ENCODE results near the gene ENOPH1.
"Not testable (repeated sequence)": the region's sequence is repeated elsewhere in the genome, so short reads cannot be mapped to it uniquely, and the experiment has no call there.

Gene ENOPH1

DNA sequence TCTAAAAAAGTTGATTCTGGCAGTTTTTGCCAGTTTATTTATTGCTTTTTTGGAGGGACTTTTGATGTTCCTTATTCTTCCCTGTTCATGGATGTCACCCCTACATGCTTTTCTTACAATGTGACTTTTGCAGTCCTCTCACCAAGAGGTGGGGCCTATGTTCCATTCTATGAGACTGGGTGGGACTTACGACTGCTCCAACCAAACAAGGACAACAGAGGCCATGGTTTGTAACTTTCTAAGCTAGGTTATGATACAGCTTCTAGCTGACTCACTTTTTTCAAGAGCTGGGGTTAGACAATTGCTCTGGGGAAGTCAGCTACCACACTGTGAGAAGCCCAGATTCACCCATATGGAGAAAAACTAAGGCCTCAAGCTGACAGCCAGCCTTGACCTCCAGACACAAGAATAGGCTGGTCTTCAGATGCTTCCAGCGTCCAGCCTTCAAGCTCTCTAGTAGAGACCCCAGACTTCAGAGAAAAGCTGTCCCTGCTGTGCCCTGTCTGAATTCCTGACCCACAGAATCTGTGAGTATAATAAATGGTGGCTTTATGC, 39.5 kb downstream of the ENOPH1 start:
- H3K9me3 ChIP-seq (ENCODE audit: insufficient read depth, low read length): no peaks in the 10 kb centered on the region
- H3K9ac ChIP-seq (ENCODE audit: low read length): no peak overlapping the region
- no peak overlapping the region for H3K27ac ChIP-seq (ENCODE audit: low read depth, low read length)
- H3K4me3 ChIP-seq (ENCODE audit: insufficient read depth, low read length, poor library complexity, severe bottlenecking): no peak overlapping the region
- no peaks in the 10 kb centered on the region for H3K27me3 ChIP-seq (ENCODE audit: low read length)
- H3K36me3 ChIP-seq (ENCODE audit: low read length): no peaks in the 10 kb centered on the region
- TF ChIP-seq EZH2phosphoT487 (conservative IDR thresholded peaks at IDR 0.05; ENCODE audit: low read length): no peak
- TF ChIP-seq, protein P1, sequence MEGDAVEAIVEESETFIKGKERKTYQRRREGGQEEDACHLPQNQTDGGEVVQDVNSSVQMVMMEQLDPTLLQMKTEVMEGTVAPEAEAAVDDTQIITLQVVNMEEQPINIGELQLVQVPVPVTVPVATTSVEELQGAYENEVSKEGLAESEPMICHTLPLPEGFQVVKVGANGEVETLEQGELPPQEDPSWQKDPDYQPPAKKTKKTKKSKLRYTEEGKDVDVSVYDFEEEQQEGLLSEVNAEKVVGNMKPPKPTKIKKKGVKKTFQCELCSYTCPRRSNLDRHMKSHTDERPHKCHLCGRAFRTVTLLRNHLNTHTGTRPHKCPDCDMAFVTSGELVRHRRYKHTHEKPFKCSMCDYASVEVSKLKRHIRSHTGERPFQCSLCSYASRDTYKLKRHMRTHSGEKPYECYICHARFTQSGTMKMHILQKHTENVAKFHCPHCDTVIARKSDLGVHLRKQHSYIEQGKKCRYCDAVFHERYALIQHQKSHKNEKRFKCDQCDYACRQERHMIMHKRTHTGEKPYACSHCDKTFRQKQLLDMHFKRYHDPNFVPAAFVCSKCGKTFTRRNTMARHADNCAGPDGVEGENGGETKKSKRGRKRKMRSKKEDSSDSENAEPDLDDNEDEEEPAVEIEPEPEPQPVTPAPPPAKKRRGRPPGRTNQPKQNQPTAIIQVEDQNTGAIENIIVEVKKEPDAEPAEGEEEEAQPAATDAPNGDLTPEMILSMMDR (IDR thresholded peaks at IDR 0.05; ENCODE audit: insufficient read depth, low read length, poor library complexity, severe bottlenecking): no peak
- H2AFZ ChIP-seq (ENCODE audit: low read depth, low read length, severe bottlenecking): no peak overlapping the region
- no peaks in the 10 kb centered on the region for H3K9me2 ChIP-seq (replicated peaks; ENCODE audit: insufficient read depth, low read length)
- H3K79me2 ChIP-seq (ENCODE audit: insufficient read depth, low read length): no peaks in the 10 kb centered on the region
- no peaks in the 10 kb centered on the region for H3F3A ChIP-seq (ENCODE audit: insufficient read depth)
- H4K20me1 ChIP-seq (ENCODE audit: low read depth, low read length): no peaks in the 10 kb centered on the region
- H3K4me2 ChIP-seq (ENCODE audit: low read depth, low read length, poor library complexity, severe bottlenecking): no peak overlapping the region

DNA sequence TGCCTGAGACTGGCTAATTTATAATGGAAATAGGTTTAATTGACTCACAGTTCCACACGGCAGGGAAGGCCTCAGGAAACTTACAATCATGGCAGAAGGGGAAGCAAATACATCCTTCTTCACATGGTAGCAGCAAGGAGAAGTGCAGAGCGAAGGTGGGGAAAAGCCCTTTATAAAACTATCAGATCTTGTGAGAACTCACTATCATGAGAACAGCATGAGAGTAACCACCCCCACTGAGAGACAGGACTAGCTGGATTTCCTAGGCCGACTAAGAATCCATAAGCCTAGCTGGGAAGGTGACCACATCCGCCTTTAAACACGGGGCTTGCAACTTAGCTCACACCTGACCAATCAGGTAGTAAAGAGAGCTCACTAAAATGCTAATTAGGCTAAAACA, 42.7 kb downstream of the ENOPH1 start:
- H3K4me2 ChIP-seq (ENCODE audit: low read depth, low read length, poor library complexity, severe bottlenecking); H3K4me3 ChIP-seq (ENCODE audit: insufficient read depth, low read length, poor library complexity, severe bottlenecking); H3K36me3 ChIP-seq (ENCODE audit: low read length); H3K27ac ChIP-seq (ENCODE audit: low read depth, low read length); H3K9ac ChIP-seq (ENCODE audit: low read length); H2AFZ ChIP-seq (ENCODE audit: low read depth, low read length, severe bottlenecking); H3K9me3 ChIP-seq (ENCODE audit: insufficient read depth, low read length); H4K20me1 ChIP-seq (ENCODE audit: low read depth, low read length); H3K79me2 ChIP-seq (ENCODE audit: insufficient read depth, low read length); H3K27me3 ChIP-seq (ENCODE audit: low read length); H3F3A ChIP-seq (ENCODE audit: insufficient read depth); H3K9me2 ChIP-seq (replicated peaks; ENCODE audit: insufficient read depth, low read length): not testable (repeated sequence)

DNA sequence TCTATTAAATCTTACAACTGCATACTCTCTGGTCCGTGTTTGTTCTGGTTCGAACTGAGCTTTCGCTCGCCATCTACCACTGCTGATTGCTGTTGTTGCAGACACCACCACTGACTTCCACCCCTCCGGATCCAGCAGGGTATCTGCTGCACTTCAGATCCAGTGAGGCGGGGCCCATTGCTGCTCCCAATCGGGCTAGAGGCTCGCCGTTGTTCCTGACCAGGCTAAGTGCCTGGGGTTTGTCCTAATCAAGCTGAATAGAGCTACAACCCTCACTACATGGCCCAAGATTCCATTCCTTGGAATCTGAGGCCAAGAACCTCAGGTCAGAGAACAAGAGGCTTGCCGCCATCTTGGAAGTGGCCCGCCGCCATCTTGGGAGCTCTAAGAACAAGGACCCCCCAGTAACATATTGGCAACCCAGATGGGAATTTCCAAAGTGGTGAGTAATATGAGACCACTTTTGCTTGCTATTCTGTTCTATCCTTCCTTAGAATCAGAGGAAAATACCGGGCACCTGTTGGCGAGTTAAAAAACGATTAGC, 43.3 kb downstream of the ENOPH1 start:
- no peak overlapping the region for H3K9ac ChIP-seq (ENCODE audit: low read length)
- H3F3A ChIP-seq (ENCODE audit: insufficient read depth): no peaks in the 10 kb centered on the region
- no peak for TF ChIP-seq EZH2phosphoT487 (conservative IDR thresholded peaks at IDR 0.05; ENCODE audit: low read length)
- TF ChIP-seq, protein P1 (IDR thresholded peaks at IDR 0.05; ENCODE audit: insufficient read depth, low read length, poor library complexity, severe bottlenecking): no peak
- H2AFZ ChIP-seq (ENCODE audit: low read depth, low read length, severe bottlenecking): no peak overlapping the region
- no peaks in the 10 kb centered on the region for H3K9me2 ChIP-seq (replicated peaks; ENCODE audit: insufficient read depth, low read length)
- no peak overlapping the region for H3K27ac ChIP-seq (ENCODE audit: low read depth, low read length)
- H3K4me2 ChIP-seq (ENCODE audit: low read depth, low read length, poor library complexity, severe bottlenecking): no peak overlapping the region
- no peaks in the 10 kb centered on the region for H3K27me3 ChIP-seq (ENCODE audit: low read length)
- no peaks in the 10 kb centered on the region for H3K36me3 ChIP-seq (ENCODE audit: low read length)
- H4K20me1 ChIP-seq (ENCODE audit: low read depth, low read length): no peaks in the 10 kb centered on the region
- H3K4me3 ChIP-seq (ENCODE audit: insufficient read depth, low read length, poor library complexity, severe bottlenecking): no peak overlapping the region
- no peaks in the 10 kb centered on the region for H3K79me2 ChIP-seq (ENCODE audit: insufficient read depth, low read length)
- no peaks in the 10 kb centered on the region for H3K9me3 ChIP-seq (ENCODE audit: insufficient read depth, low read length)

DNA sequence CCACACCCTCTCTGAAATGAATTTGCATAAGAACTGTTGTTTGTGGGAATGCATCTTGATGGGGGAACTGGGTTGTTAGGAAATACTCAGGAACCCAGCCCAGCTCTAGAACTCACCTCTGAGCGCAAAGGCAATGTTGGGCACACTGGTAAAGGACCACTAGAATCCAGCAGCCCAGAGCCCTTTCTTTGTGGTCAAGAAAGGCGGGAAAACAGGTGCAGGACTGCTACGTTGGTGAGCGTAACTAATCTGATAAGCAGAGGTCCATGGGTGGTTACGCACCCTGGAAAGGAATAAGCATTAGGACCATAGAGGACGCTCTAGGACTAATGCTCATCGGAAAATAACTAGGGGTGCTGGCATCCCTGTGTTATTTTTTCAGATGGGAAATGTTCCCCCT, 45.5 kb downstream of the ENOPH1 start:
- H3K9me2 ChIP-seq (replicated peaks; ENCODE audit: insufficient read depth, low read length); H3K4me2 ChIP-seq (ENCODE audit: low read depth, low read length, poor library complexity, severe bottlenecking); H3K36me3 ChIP-seq (ENCODE audit: low read length); H3K79me2 ChIP-seq (ENCODE audit: insufficient read depth, low read length); H4K20me1 ChIP-seq (ENCODE audit: low read depth, low read length); H3K27me3 ChIP-seq (ENCODE audit: low read length); H3K27ac ChIP-seq (ENCODE audit: low read depth, low read length); H3K4me3 ChIP-seq (ENCODE audit: insufficient read depth, low read length, poor library complexity, severe bottlenecking); H2AFZ ChIP-seq (ENCODE audit: low read depth, low read length, severe bottlenecking); H3K9ac ChIP-seq (ENCODE audit: low read length); H3K9me3 ChIP-seq (ENCODE audit: insufficient read depth, low read length); H3F3A ChIP-seq (ENCODE audit: insufficient read depth): not testable (repeated sequence)

DNA sequence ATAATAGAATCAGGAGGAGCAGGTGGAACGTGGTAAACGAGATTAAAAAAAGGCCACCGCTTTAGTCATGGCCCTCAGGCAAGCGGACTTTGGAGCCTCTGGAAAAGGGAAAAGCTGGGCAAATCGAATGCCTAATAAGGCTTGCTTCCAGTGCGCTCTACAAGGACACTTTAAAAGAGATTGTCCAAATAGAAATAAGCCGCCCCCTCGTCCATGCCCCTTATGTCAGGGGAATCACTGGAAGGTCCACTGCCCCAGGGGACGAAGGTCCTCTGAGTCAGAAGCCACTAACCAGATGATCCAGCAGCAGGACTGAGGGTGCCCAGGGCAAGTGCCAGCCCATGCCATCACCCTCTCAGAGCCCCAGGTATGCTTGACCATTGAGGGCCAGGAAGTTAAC, 47.1 kb downstream of the ENOPH1 start:
- H3K9me2 ChIP-seq (replicated peaks; ENCODE audit: insufficient read depth, low read length); H4K20me1 ChIP-seq (ENCODE audit: low read depth, low read length); H3K27ac ChIP-seq (ENCODE audit: low read depth, low read length); H3F3A ChIP-seq (ENCODE audit: insufficient read depth); H3K4me3 ChIP-seq (ENCODE audit: insufficient read depth, low read length, poor library complexity, severe bottlenecking); H3K9me3 ChIP-seq (ENCODE audit: insufficient read depth, low read length); H3K36me3 ChIP-seq (ENCODE audit: low read length); H3K9ac ChIP-seq (ENCODE audit: low read length); H3K27me3 ChIP-seq (ENCODE audit: low read length); H3K79me2 ChIP-seq (ENCODE audit: insufficient read depth, low read length); H3K4me2 ChIP-seq (ENCODE audit: low read depth, low read length, poor library complexity, severe bottlenecking); H2AFZ ChIP-seq (ENCODE audit: low read depth, low read length, severe bottlenecking): not testable (repeated sequence)

Data from SU-DHL-6 (cell line).